HepG2 (cell line): Measurements from ENCODE around the gene ANGPTL2. TPM values are rescaled to one million over a fixed set of nuclear protein-coding genes. Genes with fewer than 3 reads are reported as not detected.

ENCODE experiments used
- ATAC-seq: fragments of 200-7000 bp; cut with Tn5 transposase; 3 replicates; pipeline ENCODE4 v1.9.1; 2020; ENCODE audit warnings: mild to moderate bottlenecking, moderate library complexity
- BruUV-seq: library from RNA; stranded (reverse); fragments of 400-500 nt; replicated peaks from 2 replicates; lab custom pipeline; 2021; lab: Mats Ljungman, UMichigan
- CTCF ChIA-PET: fragments of 300-600 bp; formaldehyde crosslinking; extraction: SDS; loops from one replicate; lab custom pipeline; 2021; ENCODE audit warnings: low total read pairs, inconsistent platforms, low intra/inter-chr PET ratio; lab: Yijun Ruan, JAX
- POLR2A ChIA-PET: fragments of 350-600 bp; sonication (Branson Sonifier 250); formaldehyde crosslinking; loops from one replicate; lab custom pipeline; 2020; ENCODE audit warnings: antibody characterized with exemption, inconsistent platforms; lab: Yijun Ruan, JAX
- DNase-seq: peaks from one replicate; pipeline ENCODE4 v3.0.0-alpha.2; 2015; ENCODE audit warnings: low spot score
- FAIRE-seq: peaks from 3 replicates; lab custom pipeline; 2011; peaks lifted over from hg19 to GRCh38; lab: Jason Lieb, UNC
- H2AFZ ChIP-seq: one replicate; pipeline ENCODE4 v1.6.1; 2011; ENCODE audit warnings: low read length, inconsistent platforms
- H3K27ac ChIP-seq: fragments of 300-600 bp; 3 replicates; pipeline ENCODE4 v1.8.0; 2011; ENCODE audit warnings: mixed run types, mild to moderate bottlenecking, mixed read lengths, low read length, inconsistent platforms; ENCODE audit not compliant: insufficient read depth; ENCODE audit errors: extremely low read length
- H3K27me3 ChIP-seq, 2 experiments: fragments of 200-600 bp in 1 of 2; 2 replicates in 1 of 2; 3 replicates in 1 of 2; pipeline versions ENCODE4 v1.6.0 to v1.8.0; 2011; ENCODE audit warnings: low read length in 2 of 2, mild to moderate bottlenecking in 2 of 2, moderate library complexity in 2 of 2, inconsistent platforms in 1 of 2; ENCODE audit not compliant: insufficient read depth in 2 of 2, control insufficient read depth in 1 of 2
- H3K36me3 ChIP-seq, 2 experiments: fragments of 200-600 bp in 1 of 2; replicated peaks in 1 of 2; 2 replicates in 1 of 2; 3 replicates in 1 of 2; pipeline versions ENCODE4 v1.5.1 to v1.8.0; 2011; ENCODE audit warnings: low read length in 2 of 2, inconsistent platforms in 1 of 2; ENCODE audit not compliant: insufficient read depth in 2 of 2, control insufficient read depth in 1 of 2
- H3K4me1 ChIP-seq: 2 replicates; pipeline ENCODE4 v1.5.1; 2012; ENCODE audit warnings: low read length, inconsistent platforms; ENCODE audit not compliant: insufficient read depth
- H3K4me2 ChIP-seq: 2 replicates; pipeline ENCODE4 v1.6.0; 2011; ENCODE audit warnings: low read depth, low read length, inconsistent platforms
- H3K4me3 ChIP-seq, 3 experiments: fragments of 200-600 bp in 1 of 3; sonication (generic), shearing (Covaris generic) in 1 of 3; replicated peaks in 1 of 3; 2 replicates each; pipeline ENCODE4 v1.5.1; 2011 to 2016; ENCODE audit warnings: low read length in 3 of 3, inconsistent platforms in 2 of 3, low read depth in 2 of 3, mild to moderate bottlenecking in 2 of 3, control low read depth in 1 of 3, mixed read lengths in 1 of 3; ENCODE audit not compliant: insufficient read depth in 1 of 3
- H3K79me2 ChIP-seq: one replicate; pipeline ENCODE4 v1.6.1; 2011; ENCODE audit warnings: low read length, inconsistent platforms; ENCODE audit not compliant: insufficient read depth
- H3K9ac ChIP-seq: 2 replicates; pipeline ENCODE4 v1.6.0; 2011; ENCODE audit warnings: mild to moderate bottlenecking, low read depth, low read length, inconsistent platforms; ENCODE audit not compliant: insufficient read depth
- H3K9me3 ChIP-seq: 2 replicates; pipeline ENCODE4 v1.5.1; 2012; ENCODE audit warnings: mild to moderate bottlenecking, low read length
- H4K20me1 ChIP-seq: 2 replicates; pipeline ENCODE4 v1.6.0; 2011; ENCODE audit warnings: inconsistent platforms, mild to moderate bottlenecking, low read length, moderate library complexity; ENCODE audit not compliant: insufficient read depth
- AKAP8 ChIP-seq: sonication (generic); formaldehyde crosslinking; IDR thresholded peaks from 2 replicates; pipeline ENCODE4 v1.5.1; 2020; ENCODE audit warnings: mild to moderate bottlenecking, missing genetic modification reagents
- CSRNP2 ChIP-seq: sonication (generic); formaldehyde crosslinking; conservative IDR thresholded peaks from 2 replicates; pipeline ENCODE4 v1.8.0; 2022; ENCODE audit warnings: low read depth, missing genetic modification reagents
- HMGXB3 ChIP-seq: sonication (generic); formaldehyde crosslinking; IDR thresholded peaks from 2 replicates; pipeline ENCODE4 v1.4.0; 2020; ENCODE audit warnings: missing genetic modification reagents, borderline replicate concordance
- KDM5B ChIP-seq: sonication (generic); formaldehyde crosslinking; IDR thresholded peaks from 2 replicates; pipeline ENCODE4 v1.4.0; 2020; ENCODE audit warnings: missing genetic modification reagents, mild to moderate bottlenecking, borderline replicate concordance
- SNAPC5 ChIP-seq: sonication (generic); formaldehyde crosslinking; IDR thresholded peaks from 2 replicates; pipeline ENCODE4 v1.8.1; 2023; ENCODE audit warnings: mild to moderate bottlenecking, missing genetic modification reagents, borderline replicate concordance
- TCF7 ChIP-seq: sonication (generic); IDR thresholded peaks from 2 replicates; pipeline ENCODE4 v1.6.1; 2016; ENCODE audit warnings: antibody characterized with exemption, low read depth
- USF2 ChIP-seq, 2 experiments: sonication (generic) in 1 of 2; formaldehyde crosslinking in 1 of 2; IDR thresholded peaks; 2 replicates each; pipeline versions ENCODE4 v1.5.1 to v1.6.1; 2011 to 2020; ENCODE audit warnings: borderline replicate concordance in 1 of 2, low read depth in 1 of 2, low read length in 1 of 2, mild to moderate bottlenecking in 1 of 2, missing genetic modification reagents in 1 of 2, moderate library complexity in 1 of 2
- ZBTB21 ChIP-seq: sonication (generic); formaldehyde crosslinking; IDR thresholded peaks from 2 replicates; pipeline ENCODE4 v1.4.0; 2020; ENCODE audit warnings: missing genetic modification reagents
- ZBTB7B ChIP-seq: sonication (generic); formaldehyde crosslinking; IDR thresholded peaks from 2 replicates; pipeline ENCODE4 v1.4.0; 2020; ENCODE audit warnings: missing genetic modification reagents
- ZNF362 ChIP-seq: sonication (generic); formaldehyde crosslinking; IDR thresholded peaks from 2 replicates; pipeline ENCODE4 v1.4.0; 2020; ENCODE audit warnings: missing genetic modification reagents, mild to moderate bottlenecking, borderline replicate concordance
- ZNF557 ChIP-seq: sonication (generic); formaldehyde crosslinking; IDR thresholded peaks from 2 replicates; pipeline ENCODE4 v1.4.0; 2020; ENCODE audit warnings: missing genetic modification reagents
- ZNF576 ChIP-seq: sonication (generic); formaldehyde crosslinking; IDR thresholded peaks from 2 replicates; pipeline ENCODE4 v1.4.0; 2020; ENCODE audit warnings: mild to moderate bottlenecking, missing genetic modification reagents
- WGBS: methylation state at CpG from one replicate; pipeline ENCODE4 v1.1.6; 2017; ENCODE audit warnings: low lambda C conversion rate; 5-methylcytosine and 5-hydroxymethylcytosine counted together
- in situ Hi-C: cut with HindIII; loops from 2 replicates; pipeline ENCODE4 v1.10.0; 2017; ENCODE audit warnings: low pct_unique_long_range_greater_than_20kb; ENCODE audit not compliant: extremely low pct_ligation_motif_present
- intact Hi-C: fragments of 100-400 bp; cut with micrococcal nuclease; formaldehyde crosslinking; loops from one replicate; pipeline ENCODE4 v1.10.0; 2022; ENCODE audit not compliant: unreplicated experiment
- polyA plus RNA-seq, 8 experiments: library from polyadenylated mRNA; depleted of rRNA in 3 of 8; stranded (reverse) in 7 of 8; unstranded in 1 of 8; fragments of >200 nt; fragmentation: Illumina TruSeq in 4 of 8; extraction: Trizol in 4 of 8; gene quantifications; 2 replicates each; pipeline versions ENCODE4 v1.2.1 to v1.2.3, GENCODE V29; 2011 to 2016; ENCODE audit warnings: low read depth in 4 of 8, missing spikeins in 1 of 8, mixed read lengths in 1 of 8; ENCODE audit not compliant: insufficient read depth in 1 of 8
- total RNA-seq, 5 experiments: library from RNA; depleted of rRNA; stranded (reverse); fragments of >200 nt; fragmentation: Illumina TruSeq; extraction: Trizol; gene quantifications; 2 replicates each; pipeline ENCODE4 v1.2.3, GENCODE V29; 2016; ENCODE audit warnings: low read depth in 1 of 5

Gene ANGPTL2
- total and polyA plus RNA-seq, 2 of the 13 experiments (the other 11 are each of a cell fraction or from before 2014, with no cell fraction given), result 0.91 to 21.0 TPM

GRCh38 chr9:127149463-127150390, 27.3 kb upstream of the ANGPTL2 start:
- DNase-seq (no peak), ATAC-seq (no peak), FAIRE-seq (no peak)
- WGBS, result 38% methylated on average over 2 of the region's 6 CpGs
- no peak overlapping the region for H3K4me3 ChIP-seq
- in situ Hi-C loops, result no loop called here
- H2AFZ ChIP-seq, result no peak overlapping the region
- no peaks in the 10 kb centered on the region for H3K9me3 ChIP-seq
- no peaks in the 10 kb centered on the region for H3K27me3 ChIP-seq
- no peak overlapping the region for H3K9ac ChIP-seq
- H3K27ac ChIP-seq, result no peak overlapping the region
- no peaks in the 10 kb centered on the region for H3K79me2 ChIP-seq
- H3K4me2 ChIP-seq, result no peak overlapping the region
- intact Hi-C loops, result no loop called here
- no TSS peak for BruUV-seq
- ChIA-PET POLR2A (no interaction called here), CTCF (no interaction called here)
- H3K4me1 ChIP-seq, result no peaks in the 10 kb centered on the region
- H3K36me3 ChIP-seq, result no peaks in the 10 kb centered on the region
- no peaks in the 10 kb centered on the region for H4K20me1 ChIP-seq
- TF ChIP-seq HMGXB3 (CRISPR knock-in tag) (no peak), AKAP8 (CRISPR knock-in tag) (no peak), ZNF557 (CRISPR knock-in tag) (no peak), USF2 (IDR thresholded peaks at IDR 0.05; ENCODE audit: low read depth, low read length) (no peak), USF2 (CRISPR knock-in tag; IDR thresholded peaks at IDR 0.05; ENCODE audit: borderline replicate concordance) (no peak), KDM5B (no peak), SNAPC5 (CRISPR knock-in tag) (no peak), TCF7 (no peak), ZBTB7B (no peak), CSRNP2 (CRISPR knock-in tag) (no peak), ZNF362 (CRISPR knock-in tag) (no peak), ZNF576 (CRISPR knock-in tag) (no peak), ZBTB21 (CRISPR knock-in tag) (no peak)
